ENCODE data around the gene ARID1A.
"Not testable (repeated sequence)": the region's sequence is repeated elsewhere in the genome, so short reads cannot be mapped to it uniquely, and the experiment has no call there.

The ARID1A gene

DNA sequence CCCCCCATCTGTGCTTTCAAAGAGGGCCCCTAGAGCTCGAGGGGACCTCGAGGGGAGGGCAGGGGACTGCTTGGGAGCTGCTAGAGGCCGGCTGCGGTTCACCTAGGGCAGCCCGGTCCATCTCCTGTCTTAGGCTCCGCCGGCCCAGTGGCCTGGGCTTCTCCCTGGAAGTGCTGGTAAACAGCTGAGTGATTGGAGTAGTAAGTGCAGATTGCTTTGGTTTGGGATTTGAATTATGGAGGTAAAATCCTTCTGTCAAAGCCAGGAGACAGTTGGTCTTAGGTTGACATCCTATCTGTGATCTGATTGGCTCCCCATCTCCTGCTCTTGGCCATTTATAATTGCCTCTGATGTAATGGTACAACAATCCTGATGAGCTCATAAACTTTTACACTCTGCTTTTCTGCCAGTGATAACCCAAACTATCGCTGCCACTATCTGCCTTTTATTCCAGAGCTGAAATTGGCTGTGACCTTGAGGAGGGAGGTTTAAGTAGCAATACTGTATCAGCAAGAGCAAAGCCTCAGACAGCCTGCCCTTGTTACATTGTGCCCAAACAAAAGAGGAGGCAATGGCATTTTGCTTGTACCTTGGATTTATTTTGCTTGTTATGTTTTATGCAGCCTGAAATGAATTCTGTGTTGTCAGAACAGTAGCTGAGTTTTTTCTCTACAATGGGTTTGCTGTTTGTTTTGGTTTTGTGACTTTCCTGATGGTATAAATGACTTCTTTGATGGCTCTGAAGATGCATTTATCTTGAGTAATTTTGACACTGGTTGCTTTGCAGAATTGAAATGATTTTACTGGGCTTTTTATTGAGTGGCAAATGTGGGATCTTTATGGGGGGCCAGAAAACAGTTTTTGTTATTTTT lies 2.4 kb downstream of the ARID1A start:
- H3K4me1 ChIP-seq (ENCODE audit: control insufficient read depth in 1 of 2, insufficient read depth in 2 of 2, low read length in 2 of 2) = peaks cover 68 to 70% of the 10 kb centered on the region in 2 donors
- peak overlapping the region; percentile 74 to 84 for H3K9ac ChIP-seq (ENCODE audit: low read depth in 1 of 2, low read length in 2 of 2)
- no peaks in the 10 kb centered on the region for H3K27me3 ChIP-seq (ENCODE audit: control insufficient read depth in 1 of 2, insufficient read depth in 2 of 2, low read length in 2 of 2)

DNA sequence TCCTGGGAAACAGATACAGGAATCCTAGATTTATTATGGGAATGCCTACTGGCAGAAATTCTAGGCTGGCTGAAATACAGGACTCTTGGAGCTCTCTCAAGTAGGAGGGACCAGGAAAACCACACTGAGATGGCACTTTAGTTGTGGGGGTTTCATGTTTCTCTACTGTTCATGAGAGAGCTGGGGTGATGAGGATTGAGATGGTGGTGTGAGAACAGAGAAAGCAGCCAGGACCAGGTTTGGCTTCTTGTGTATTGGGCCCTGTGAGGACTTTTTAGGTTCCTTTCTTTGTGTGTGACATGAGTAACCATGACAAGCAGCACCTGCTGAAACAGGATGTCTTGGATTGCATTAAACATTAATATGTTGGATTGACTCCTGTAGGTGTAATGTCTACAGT lies 4.9 kb downstream of the ARID1A start:
- Histone ChIP-seq H3K36me3 (ENCODE audit: control insufficient read depth in 1 of 2, insufficient read depth in 2 of 2, low read length in 2 of 2) (peaks cover 0 to 2% of the 10 kb centered on the region in 2 donors), H3K9me3 (ENCODE audit: control insufficient read depth in 1 of 2, low read length in 2 of 2) (no peaks in the 10 kb centered on the region), H3K9ac (ENCODE audit: low read depth in 1 of 2, low read length in 2 of 2) (peak overlapping the region; percentile 3 to 39), H3K4me1 (ENCODE audit: control insufficient read depth in 1 of 2, insufficient read depth in 2 of 2, low read length in 2 of 2) (peaks cover 68 to 70% of the 10 kb centered on the region in 2 donors), H3K27me3 (ENCODE audit: control insufficient read depth in 1 of 2, insufficient read depth in 2 of 2, low read length in 2 of 2) (no peaks in the 10 kb centered on the region), H3K27ac (ENCODE audit: low read depth, low read length) (no peak overlapping the region), H3K4me3 (ENCODE audit: low read depth in 1 of 2, low read length in 2 of 2) (peak overlapping the region; percentile 36 to 48)

More for the DNA sequence above, 2.4 kb downstream of the ARID1A start:
- Histone ChIP-seq H3K36me3 (ENCODE audit: control insufficient read depth in 1 of 2, insufficient read depth in 2 of 2, low read length in 2 of 2) (peaks cover 0 to 2% of the 10 kb centered on the region in 2 donors), H3K9me3 (ENCODE audit: control insufficient read depth in 1 of 2, low read length in 2 of 2) (no peaks in the 10 kb centered on the region), H3K27ac (ENCODE audit: low read depth, low read length) (peak overlapping the region; percentile 83), H3K4me3 (ENCODE audit: low read depth in 1 of 2, low read length in 2 of 2) (peak overlapping the region; percentile 84 to 89)

DNA sequence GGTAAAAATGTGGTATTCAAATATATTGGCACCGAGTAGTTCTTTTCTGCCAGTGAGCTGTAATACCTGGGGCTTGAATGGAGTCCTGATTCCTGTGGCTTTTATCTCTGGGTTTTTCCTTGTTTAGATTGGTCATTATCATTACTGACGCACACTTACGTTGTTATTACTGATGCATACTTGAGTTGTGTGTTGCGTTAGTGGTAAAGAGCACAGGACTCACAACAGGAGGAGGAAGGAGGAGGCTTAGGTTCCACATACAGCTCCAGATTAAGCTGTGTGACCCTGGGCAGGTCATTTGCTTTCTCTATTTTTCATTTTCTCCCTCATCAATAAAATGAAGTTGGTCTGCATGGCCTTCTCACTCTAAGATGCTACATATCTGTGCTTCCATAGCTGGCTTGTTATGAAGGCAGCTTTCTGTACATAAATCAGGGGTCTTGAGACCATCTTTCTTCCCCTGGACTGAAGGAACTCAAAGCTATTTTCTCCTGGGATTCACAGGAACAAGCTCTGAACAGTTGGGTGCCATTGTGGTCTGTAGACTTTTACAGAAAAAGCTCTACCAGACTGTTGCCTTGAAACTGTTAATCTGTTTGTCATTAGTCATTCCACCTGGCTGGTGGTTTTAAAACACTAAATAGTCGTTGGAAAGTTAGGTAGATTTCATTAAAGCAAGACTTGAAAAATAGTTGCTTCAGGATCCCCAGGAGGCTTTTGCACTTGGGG lies 5.6 kb downstream of the ARID1A start:
- Histone ChIP-seq H3K27me3 (ENCODE audit: control insufficient read depth in 1 of 2, insufficient read depth in 2 of 2, low read length in 2 of 2) (no peaks in the 10 kb centered on the region), H3K4me3 (ENCODE audit: low read depth in 1 of 2, low read length in 2 of 2) (peak overlapping the region; percentile 21 to 36), H3K27ac (ENCODE audit: low read depth, low read length) (no peak overlapping the region), H3K9me3 (ENCODE audit: control insufficient read depth in 1 of 2, low read length in 2 of 2) (no peaks in the 10 kb centered on the region), H3K36me3 (ENCODE audit: control insufficient read depth in 1 of 2, insufficient read depth in 2 of 2, low read length in 2 of 2) (peaks cover 0 to 2% of the 10 kb centered on the region in 2 donors), H3K4me1 (ENCODE audit: control insufficient read depth in 1 of 2, insufficient read depth in 2 of 2, low read length in 2 of 2) (peaks cover 75 to 78% of the 10 kb centered on the region in 2 donors), H3K9ac (ENCODE audit: low read depth in 1 of 2, low read length in 2 of 2) (peak overlapping the region in 1 of 2 donors; percentile 13)

DNA sequence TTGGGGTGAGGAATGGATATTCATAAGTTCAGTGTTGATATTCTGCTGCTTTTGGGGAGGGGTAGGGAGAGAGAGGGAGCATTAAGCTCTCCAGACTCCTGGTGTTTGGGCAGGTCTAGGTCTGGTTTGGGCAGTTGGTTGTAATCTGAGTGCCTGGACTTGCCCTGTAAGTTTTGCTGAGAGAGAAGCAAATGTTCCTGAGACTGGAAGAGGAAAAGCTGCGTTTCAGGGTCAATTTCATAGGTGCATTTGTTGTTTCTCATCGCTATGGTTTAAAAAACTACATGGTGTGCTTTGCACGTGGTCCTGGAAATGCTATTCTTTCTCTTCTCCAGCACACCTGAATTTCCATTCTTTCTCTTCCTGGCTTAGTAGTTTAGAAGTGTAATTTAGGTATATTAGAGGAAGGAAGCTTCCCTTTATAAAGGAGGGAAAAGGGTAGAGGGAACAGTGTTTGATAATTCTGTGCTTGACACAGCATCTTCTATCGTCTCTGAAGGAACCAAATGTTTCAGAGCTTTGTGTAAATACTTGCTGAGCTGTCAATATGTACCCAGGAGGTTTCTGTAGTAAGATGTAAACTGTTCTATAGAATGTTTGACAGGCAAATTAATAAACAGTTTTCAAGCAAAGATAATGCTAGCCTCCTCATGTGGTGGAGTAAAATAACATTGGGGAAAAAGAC lies 6.3 kb downstream of the ARID1A start:
- H3K27me3 ChIP-seq (ENCODE audit: control insufficient read depth in 1 of 2, insufficient read depth in 2 of 2, low read length in 2 of 2) = no peaks in the 10 kb centered on the region
- peak overlapping the region; percentile 16 to 36 for H3K4me3 ChIP-seq (ENCODE audit: low read depth in 1 of 2, low read length in 2 of 2)
- H3K36me3 ChIP-seq (ENCODE audit: control insufficient read depth in 1 of 2, insufficient read depth in 2 of 2, low read length in 2 of 2) = peaks cover 0 to 2% of the 10 kb centered on the region in 2 donors
- H3K27ac ChIP-seq (ENCODE audit: low read depth, low read length) = no peak overlapping the region
- no peaks in the 10 kb centered on the region for H3K9me3 ChIP-seq (ENCODE audit: control insufficient read depth in 1 of 2, low read length in 2 of 2)
- peak overlapping the region in 1 of 2 donors; percentile 13 for H3K9ac ChIP-seq (ENCODE audit: low read depth in 1 of 2, low read length in 2 of 2)
- peaks cover 81 to 83% of the 10 kb centered on the region in 2 donors for H3K4me1 ChIP-seq (ENCODE audit: control insufficient read depth in 1 of 2, insufficient read depth in 2 of 2, low read length in 2 of 2)

DNA sequence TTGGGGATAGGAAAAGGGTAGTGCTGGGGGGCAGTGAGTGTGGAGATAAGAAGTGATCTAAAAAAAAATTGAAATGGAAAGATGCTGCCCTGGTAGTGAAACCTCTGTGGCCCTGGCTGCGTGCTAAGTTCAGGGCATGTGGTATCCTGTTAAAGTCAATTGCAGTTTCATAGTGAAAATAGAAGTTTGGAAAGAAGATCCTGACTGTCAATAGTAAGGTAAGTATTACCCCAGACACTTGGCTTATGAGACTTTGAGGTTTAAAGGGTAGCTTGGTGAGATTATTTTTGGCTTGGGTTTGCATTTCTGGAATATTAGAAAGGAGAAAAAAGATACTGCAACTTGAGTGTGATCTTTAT lies 6.8 kb downstream of the ARID1A start:
- peaks cover 83 to 84% of the 10 kb centered on the region in 2 donors for H3K4me1 ChIP-seq (ENCODE audit: control insufficient read depth in 1 of 2, insufficient read depth in 2 of 2, low read length in 2 of 2)

DNA sequence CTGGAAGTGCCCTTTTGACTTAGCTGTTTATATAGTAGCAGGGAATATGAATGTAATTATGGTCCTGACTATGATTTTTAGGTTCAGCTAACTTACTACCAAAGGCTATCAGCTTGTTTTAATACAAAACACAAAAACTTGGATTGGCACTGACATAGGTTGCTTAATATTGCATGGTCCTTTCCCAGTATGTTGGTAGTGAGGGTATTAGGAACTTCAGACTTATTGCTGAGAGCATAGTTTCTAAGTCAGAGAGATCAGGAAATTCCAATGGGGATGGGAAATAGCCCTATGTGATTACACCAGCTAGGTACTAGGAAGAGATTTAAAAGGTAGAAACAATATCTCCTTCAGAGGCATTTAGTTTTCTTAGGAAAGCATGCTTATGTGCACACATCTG lies 7.7 kb downstream of the ARID1A start:
- H3K9me3 ChIP-seq (ENCODE audit: control insufficient read depth in 1 of 2, low read length in 2 of 2) = no peaks in the 10 kb centered on the region
- H3K36me3 ChIP-seq (ENCODE audit: control insufficient read depth in 1 of 2, insufficient read depth in 2 of 2, low read length in 2 of 2) = peaks cover 0 to 2% of the 10 kb centered on the region in 2 donors
- no peaks in the 10 kb centered on the region for H3K27me3 ChIP-seq (ENCODE audit: control insufficient read depth in 1 of 2, insufficient read depth in 2 of 2, low read length in 2 of 2)
- no peak overlapping the region for H3K4me3 ChIP-seq (ENCODE audit: low read depth in 1 of 2, low read length in 2 of 2)
- peaks cover 80 to 82% of the 10 kb centered on the region in 2 donors for H3K4me1 ChIP-seq (ENCODE audit: control insufficient read depth in 1 of 2, insufficient read depth in 2 of 2, low read length in 2 of 2)
- H3K27ac ChIP-seq (ENCODE audit: low read depth, low read length) = no peak overlapping the region
- no peak overlapping the region for H3K9ac ChIP-seq (ENCODE audit: low read depth in 1 of 2, low read length in 2 of 2)

More for the DNA sequence above, 6.8 kb downstream of the ARID1A start:
- Histone ChIP-seq H3K9me3 (ENCODE audit: control insufficient read depth in 1 of 2, low read length in 2 of 2) (no peaks in the 10 kb centered on the region), H3K9ac (ENCODE audit: low read depth in 1 of 2, low read length in 2 of 2) (no peak overlapping the region), H3K36me3 (ENCODE audit: control insufficient read depth in 1 of 2, insufficient read depth in 2 of 2, low read length in 2 of 2) (peaks cover 0 to 2% of the 10 kb centered on the region in 2 donors), H3K27ac (ENCODE audit: low read depth, low read length) (no peak overlapping the region), H3K4me3 (ENCODE audit: low read depth in 1 of 2, low read length in 2 of 2) (peak overlapping the region in 1 of 2 donors; percentile 36), H3K27me3 (ENCODE audit: control insufficient read depth in 1 of 2, insufficient read depth in 2 of 2, low read length in 2 of 2) (no peaks in the 10 kb centered on the region)

DNA sequence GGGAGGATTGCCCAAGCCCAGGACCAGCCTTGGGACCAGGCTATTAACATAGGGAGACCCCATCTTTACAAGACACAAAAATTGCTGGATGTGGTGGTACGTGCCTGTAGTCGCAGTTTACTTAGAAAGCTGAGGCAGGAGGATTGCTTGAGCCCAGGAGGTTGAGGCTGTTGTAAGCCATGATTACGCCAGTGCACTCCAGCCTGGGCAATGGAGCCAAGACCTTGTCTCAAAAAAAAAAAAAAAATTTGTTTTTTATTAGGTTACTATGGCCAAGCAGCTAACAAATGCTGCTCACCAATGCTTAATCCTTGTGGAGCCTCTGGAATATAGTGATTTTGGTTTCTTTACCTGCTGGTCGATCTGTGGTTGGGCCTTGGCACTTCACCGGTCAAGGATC lies 8.8 kb downstream of the ARID1A start:
- Histone ChIP-seq H3K9me3 (ENCODE audit: control insufficient read depth in 1 of 2, low read length in 2 of 2) (no peaks in the 10 kb centered on the region), H3K9ac (ENCODE audit: low read depth in 1 of 2, low read length in 2 of 2) (no peak overlapping the region), H3K27me3 (ENCODE audit: control insufficient read depth in 1 of 2, insufficient read depth in 2 of 2, low read length in 2 of 2) (no peaks in the 10 kb centered on the region), H3K27ac (ENCODE audit: low read depth, low read length) (no peak overlapping the region), H3K4me3 (ENCODE audit: low read depth in 1 of 2, low read length in 2 of 2) (no peak overlapping the region), H3K4me1 (ENCODE audit: control insufficient read depth in 1 of 2, insufficient read depth in 2 of 2, low read length in 2 of 2) (peaks cover 71% of the 10 kb centered on the region in 2 donors), H3K36me3 (ENCODE audit: control insufficient read depth in 1 of 2, insufficient read depth in 2 of 2, low read length in 2 of 2) (peaks cover 3 to 7% of the 10 kb centered on the region in 2 donors)

DNA sequence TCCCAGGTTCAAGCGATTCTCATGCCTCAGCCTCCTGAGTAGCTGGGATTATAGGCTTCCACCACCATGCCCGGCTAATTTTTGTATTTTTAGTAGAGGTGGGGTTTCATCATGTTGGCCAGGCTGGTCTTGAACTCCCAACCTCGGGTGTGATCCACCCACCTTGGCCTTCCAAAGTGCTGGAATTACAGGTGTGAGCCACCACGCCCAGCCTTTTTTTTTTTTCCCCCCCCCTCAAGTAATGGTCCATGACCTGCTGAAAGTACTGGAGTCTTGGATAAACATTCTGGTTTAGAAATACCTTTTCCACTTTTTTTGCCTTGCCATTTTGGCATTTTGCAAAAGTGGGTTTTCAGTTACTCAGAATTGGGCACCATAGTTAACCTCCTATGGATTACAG lies 9.4 kb downstream of the ARID1A start:
- peaks cover 65% of the 10 kb centered on the region in 2 donors for H3K4me1 ChIP-seq (ENCODE audit: control insufficient read depth in 1 of 2, insufficient read depth in 2 of 2, low read length in 2 of 2)
- H3K36me3 ChIP-seq (ENCODE audit: control insufficient read depth in 1 of 2, insufficient read depth in 2 of 2, low read length in 2 of 2); H3K27ac ChIP-seq (ENCODE audit: low read depth, low read length): not testable (repeated sequence)

DNA sequence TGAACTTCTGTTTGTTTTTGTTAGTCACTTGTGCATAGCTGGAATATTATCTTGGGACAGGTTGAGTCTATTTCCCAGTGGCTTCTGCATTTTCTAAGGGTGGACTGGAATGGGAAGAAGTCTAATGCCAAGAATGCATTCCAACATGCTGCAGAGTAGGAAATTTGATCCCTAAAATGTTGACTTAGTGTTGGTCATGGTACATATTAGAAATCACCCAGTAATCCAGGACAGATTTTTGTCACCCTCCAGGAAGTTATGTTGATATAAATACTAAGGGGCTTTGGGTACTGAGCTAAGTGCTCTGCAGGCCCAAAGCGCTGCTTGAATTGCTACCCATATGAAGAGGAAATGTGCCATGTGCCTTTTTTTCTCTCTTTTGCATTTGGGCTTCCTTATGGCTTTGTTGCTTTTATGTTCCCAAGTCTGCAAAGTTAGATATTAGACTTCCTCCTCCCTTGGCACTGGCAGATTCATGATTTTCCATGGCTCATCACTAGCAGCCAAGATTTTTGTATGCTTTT lies 10.0 kb downstream of the ARID1A start:
- Histone ChIP-seq H3K36me3 (ENCODE audit: control insufficient read depth in 1 of 2, insufficient read depth in 2 of 2, low read length in 2 of 2) (peaks cover 3 to 10% of the 10 kb centered on the region in 2 donors), H3K4me3 (ENCODE audit: low read depth in 1 of 2, low read length in 2 of 2) (peak overlapping the region; percentile 18 to 33), H3K9ac (ENCODE audit: low read depth in 1 of 2, low read length in 2 of 2) (peak overlapping the region in 1 of 2 donors; percentile 4), H3K27ac (ENCODE audit: low read depth, low read length) (peak overlapping the region; percentile 7), H3K9me3 (ENCODE audit: control insufficient read depth in 1 of 2, low read length in 2 of 2) (no peaks in the 10 kb centered on the region), H3K4me1 (ENCODE audit: control insufficient read depth in 1 of 2, insufficient read depth in 2 of 2, low read length in 2 of 2) (peaks cover 58 to 59% of the 10 kb centered on the region in 2 donors), H3K27me3 (ENCODE audit: control insufficient read depth in 1 of 2, insufficient read depth in 2 of 2, low read length in 2 of 2) (no peaks in the 10 kb centered on the region)

More for the DNA sequence above, 9.4 kb downstream of the ARID1A start:
- not testable (repeated sequence) for H3K4me3 ChIP-seq (ENCODE audit: low read depth in 1 of 2, low read length in 2 of 2); H3K9me3 ChIP-seq (ENCODE audit: control insufficient read depth in 1 of 2, low read length in 2 of 2); H3K27me3 ChIP-seq (ENCODE audit: control insufficient read depth in 1 of 2, insufficient read depth in 2 of 2, low read length in 2 of 2); H3K9ac ChIP-seq (ENCODE audit: low read depth in 1 of 2, low read length in 2 of 2)
